Occipital lobe (tissue), 2 donors: ENCODE results near the gene SLC1A3. TPM values are rescaled to one million over a fixed set of nuclear protein-coding genes. Genes with fewer than 3 reads are reported as not detected.
"Not testable (repeated sequence)": the region's sequence is repeated elsewhere in the genome, so short reads cannot be mapped to it uniquely, and the experiment has no call there.

Experiments
- DNase-seq: peaks from one replicate; lab custom pipeline; 2025; lab: John Stamatoyannopoulos, UW
- total RNA-seq: library from RNA; depleted of rRNA; stranded (reverse); fragments of >200 nt; gene quantifications from one replicate; pipeline ENCODE4 v1.2.3, GENCODE V29; 2014

SLC1A3 gene
- 243 TPM for total RNA-seq

GRCh38 chr5:36606428-36607113 lies at the start of gene SLC1A3:
Gene SLC1A3 (plus strand): TSS chr5:36606606. CDS start chr5:36608424, 1,818 bp downstream.
- peak; percentile 42 for DNase-seq

- DNase-seq, result no peak
Measured at GRCh38 chr5:36558641-36559040, 47.8 kb upstream of the SLC1A3 start.

- DNase-seq, result no peak
Measured at GRCh38 chr5:36561601-36562000, 44.8 kb upstream of the SLC1A3 start.

- DNase-seq, result no peak
Measured at GRCh38 chr5:36569491-36569890, 36.9 kb upstream of the SLC1A3 start.

- DNase-seq, result no peak
Measured at GRCh38 chr5:36570301-36571095, 35.9 kb upstream of the SLC1A3 start.

GRCh38 chr5:36571401-36572042 lies 34.9 kb upstream of the SLC1A3 start:
- DNase-seq, result no peak

GRCh38 chr5:36573438-36573837 lies 33.0 kb upstream of the SLC1A3 start:
- DNase-seq, result no peak

- no peak for DNase-seq
Measured at GRCh38 chr5:36575361-36575781, 31.0 kb upstream of the SLC1A3 start.

GRCh38 chr5:36576721-36577120 lies 29.7 kb upstream of the SLC1A3 start:
- DNase-seq, result no peak

GRCh38 chr5:36579858-36580257 lies 26.5 kb upstream of the SLC1A3 start:
- not testable (repeated sequence) for DNase-seq

GRCh38 chr5:36581070-36581469 lies 25.3 kb upstream of the SLC1A3 start:
- DNase-seq, result no peak

GRCh38 chr5:36584009-36584875 lies 22.2 kb upstream of the SLC1A3 start:
- DNase-seq, result no peak

- no peak for DNase-seq
Measured at GRCh38 chr5:36585701-36586100, 20.7 kb upstream of the SLC1A3 start.

GRCh38 chr5:36587354-36587753 lies 19.1 kb upstream of the SLC1A3 start:
- DNase-seq, result no peak

- not testable (repeated sequence) for DNase-seq
Measured at GRCh38 chr5:36589735-36590134, 16.7 kb upstream of the SLC1A3 start.

- DNase-seq, result no peak
Measured at GRCh38 chr5:36590513-36591286, 15.7 kb upstream of the SLC1A3 start.

- DNase-seq, result no peak
Measured at GRCh38 chr5:36593867-36594266, 12.5 kb upstream of the SLC1A3 start.

- no peak for DNase-seq
Measured at GRCh38 chr5:36596247-36596646, 10.2 kb upstream of the SLC1A3 start.

GRCh38 chr5:36596756-36597155 lies 9.7 kb upstream of the SLC1A3 start:
- DNase-seq, result no peak

- DNase-seq, result no peak
Measured at GRCh38 chr5:36598045-36598444, 8.4 kb upstream of the SLC1A3 start.
